Measurements from ENCODE around the gene FOXE3.

Gene FOXE3

DNA sequence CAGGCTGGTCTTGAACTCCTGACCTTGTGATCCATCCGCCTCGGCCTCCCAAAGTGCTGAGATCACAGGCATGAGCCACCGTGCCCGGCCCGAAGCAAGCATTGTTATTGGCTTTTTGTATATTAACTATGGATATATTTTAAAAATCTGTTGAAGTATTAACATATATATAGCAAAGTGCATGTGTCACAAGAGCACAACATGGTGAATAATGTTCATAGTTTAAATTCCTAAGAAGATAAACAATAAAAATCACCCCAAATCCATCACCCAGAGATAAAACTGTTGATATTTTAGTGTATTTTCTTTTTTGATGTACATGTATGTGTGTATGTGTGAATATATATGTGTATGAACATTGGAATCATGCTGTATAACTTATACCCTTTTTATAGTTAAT, 9.1 kb upstream of the FOXE3 start:
- DNase-seq, result no peak

GRCh38 chr1:47407481-47407880, 8.6 kb upstream of the FOXE3 start:
- DNase-seq, result no peak

GRCh38 chr1:47409311-47410067, 6.6 kb upstream of the FOXE3 start:
- no peak for DNase-seq

- no peak for DNase-seq
Observed at GRCh38 chr1:47410068-47410455, 6.0 kb upstream of the FOXE3 start.

DNA sequence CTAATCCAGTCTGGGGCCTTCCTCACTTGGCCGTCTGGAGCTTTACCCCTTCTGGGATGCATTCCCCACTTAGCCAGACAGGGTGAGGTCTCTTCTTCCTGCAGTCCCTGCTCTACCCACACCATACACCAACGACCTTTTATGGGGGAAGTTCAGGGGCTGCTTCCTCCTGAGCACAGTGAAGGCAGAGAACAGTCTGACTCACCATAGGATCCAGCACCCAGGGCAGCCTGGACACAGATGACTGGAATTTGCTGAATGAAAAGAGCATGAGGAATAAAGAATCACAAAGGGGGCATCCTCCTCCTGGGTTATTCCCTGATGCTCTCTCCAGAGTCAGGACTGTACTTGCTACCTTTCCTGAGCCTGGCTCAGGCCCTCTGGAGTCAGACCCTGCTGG, 4.6 kb upstream of the FOXE3 start:
- no peak for DNase-seq

DNA sequence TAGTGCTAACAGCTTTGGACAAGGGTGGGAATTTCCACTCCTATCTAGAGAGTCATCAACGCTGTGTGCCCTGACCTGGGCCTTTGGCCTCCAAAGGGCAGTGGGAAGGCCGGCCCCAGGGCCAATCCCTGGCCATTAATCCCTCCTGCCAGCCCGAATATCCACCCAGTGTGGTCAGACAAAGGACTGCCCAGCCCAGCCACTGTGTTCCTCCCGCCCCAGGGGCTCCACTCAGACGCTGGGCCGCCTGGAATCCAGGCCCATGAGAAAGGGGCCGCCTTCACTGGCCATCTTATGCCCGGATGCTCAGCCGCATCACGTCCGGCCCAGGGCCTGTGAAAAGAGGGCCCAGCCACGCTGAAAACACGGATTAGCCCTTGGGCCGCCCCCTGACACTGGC, 3.6 kb upstream of the FOXE3 start:
- DNase-seq, result no peak

DNA sequence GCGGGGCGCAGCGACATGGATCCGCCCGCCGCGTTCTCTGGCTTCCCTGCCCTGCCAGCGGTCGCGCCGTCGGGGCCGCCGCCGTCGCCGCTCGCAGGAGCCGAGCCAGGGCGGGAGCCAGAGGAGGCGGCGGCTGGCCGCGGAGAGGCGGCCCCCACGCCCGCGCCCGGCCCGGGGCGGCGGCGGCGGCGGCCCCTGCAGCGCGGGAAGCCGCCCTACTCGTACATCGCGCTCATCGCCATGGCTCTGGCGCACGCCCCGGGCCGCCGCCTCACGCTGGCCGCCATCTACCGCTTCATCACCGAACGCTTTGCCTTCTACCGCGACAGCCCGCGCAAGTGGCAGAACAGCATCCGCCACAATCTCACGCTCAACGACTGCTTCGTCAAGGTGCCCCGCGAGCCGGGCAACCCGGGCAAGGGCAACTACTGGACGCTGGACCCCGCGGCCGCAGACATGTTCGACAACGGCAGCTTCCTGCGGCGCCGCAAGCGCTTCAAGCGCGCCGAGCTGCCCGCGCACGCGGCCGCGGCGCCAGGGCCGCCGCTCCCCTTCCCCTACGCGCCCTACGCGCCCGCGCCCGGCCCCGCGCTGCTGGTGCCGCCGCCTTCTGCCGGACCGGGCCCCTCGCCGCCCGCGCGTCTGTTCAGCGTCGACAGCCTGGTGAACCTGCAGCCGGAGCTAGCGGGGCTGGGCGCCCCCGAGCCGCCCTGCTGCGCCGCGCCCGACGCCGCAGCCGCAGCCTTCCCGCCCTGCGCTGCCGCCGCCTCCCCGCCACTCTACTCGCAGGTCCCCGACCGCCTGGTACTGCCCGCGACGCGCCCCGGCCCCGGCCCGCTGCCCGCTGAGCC, 459 bp downstream of the FOXE3 start:
- DNase-seq, result no peak

- DNase-seq, result no peak
Observed at GRCh38 chr1:47417170-47418044, 1.3 kb downstream of the FOXE3 start.

- no peak for DNase-seq
Observed at GRCh38 chr1:47418122-47418521, 2.0 kb downstream of the FOXE3 start.

GRCh38 chr1:47418681-47419325, 2.7 kb downstream of the FOXE3 start:
- no peak for DNase-seq

GRCh38 chr1:47420547-47420946, 4.5 kb downstream of the FOXE3 start:
- no peak for DNase-seq

DNA sequence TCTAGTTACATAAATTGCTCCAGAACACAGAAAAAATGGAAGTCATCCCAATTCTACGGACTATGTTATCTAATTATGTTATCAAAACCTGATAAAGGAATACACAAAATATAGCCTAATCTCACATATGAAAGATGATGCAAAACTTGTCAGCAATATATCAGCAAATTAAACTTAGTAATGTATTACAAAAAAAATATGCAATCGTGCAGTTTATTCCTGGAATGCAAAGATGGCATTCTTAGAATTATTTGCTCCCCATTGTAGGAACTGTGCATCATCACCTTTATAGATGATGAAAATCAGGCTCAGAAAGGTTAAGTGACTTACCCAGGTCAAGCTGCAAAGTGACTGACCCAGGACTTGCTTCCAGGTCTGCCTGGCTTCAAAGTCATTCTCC, 7.8 kb downstream of the FOXE3 start:
- DNase-seq, result no peak

DNA sequence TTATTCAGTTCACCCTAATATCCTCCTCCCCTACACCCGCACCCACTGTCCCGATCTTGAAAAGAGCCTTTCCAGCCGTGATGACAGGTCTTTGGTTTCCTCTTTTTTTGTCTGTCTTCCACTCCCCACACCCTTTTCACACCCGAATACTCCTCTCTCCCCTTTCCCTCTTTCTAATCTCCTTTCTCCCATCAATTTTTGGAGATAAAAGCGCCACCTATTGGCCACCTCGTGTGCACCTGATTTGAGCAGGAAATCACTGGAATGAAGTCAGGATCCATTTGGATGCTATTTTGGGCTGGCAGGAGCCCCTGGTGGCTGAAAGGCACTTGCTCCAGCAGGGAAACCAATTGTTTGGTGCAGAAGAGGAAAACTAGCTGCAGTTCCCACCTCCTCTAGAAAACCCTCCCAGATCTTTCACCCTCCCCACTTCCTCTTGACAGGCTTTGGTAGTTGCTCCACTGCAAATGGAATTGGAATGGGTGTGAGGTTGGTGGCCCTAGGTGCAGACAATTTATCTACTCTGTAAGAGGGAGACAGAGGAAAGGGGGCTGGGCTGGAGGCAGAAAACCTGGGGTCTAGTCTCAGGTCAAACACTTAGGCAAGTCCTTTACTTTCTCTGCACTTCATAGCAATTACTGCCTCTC, 8.4 kb downstream of the FOXE3 start:
- DNase-seq, result peak; percentile 65

DNA sequence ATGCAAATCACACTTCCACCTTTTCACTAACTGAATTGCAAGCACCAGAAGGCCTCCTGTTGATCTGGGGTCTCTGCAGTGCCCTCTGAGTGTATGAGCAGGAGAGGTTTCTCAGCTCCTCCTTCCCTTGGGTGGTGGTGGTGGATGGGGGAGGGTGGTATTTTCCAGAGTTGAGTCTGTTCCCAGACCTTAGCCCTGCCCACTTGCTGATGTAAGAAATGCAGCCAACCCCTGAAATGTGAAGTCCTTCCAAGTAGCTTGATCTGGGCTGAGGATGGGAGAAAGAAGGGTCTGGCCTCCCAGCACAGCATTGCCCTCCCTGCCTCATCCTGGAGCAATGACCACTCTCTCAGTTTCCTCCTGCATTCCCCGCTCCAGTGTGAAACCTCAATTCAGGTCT, 15.4 kb downstream of the FOXE3 start:
- no peak for DNase-seq

DNA sequence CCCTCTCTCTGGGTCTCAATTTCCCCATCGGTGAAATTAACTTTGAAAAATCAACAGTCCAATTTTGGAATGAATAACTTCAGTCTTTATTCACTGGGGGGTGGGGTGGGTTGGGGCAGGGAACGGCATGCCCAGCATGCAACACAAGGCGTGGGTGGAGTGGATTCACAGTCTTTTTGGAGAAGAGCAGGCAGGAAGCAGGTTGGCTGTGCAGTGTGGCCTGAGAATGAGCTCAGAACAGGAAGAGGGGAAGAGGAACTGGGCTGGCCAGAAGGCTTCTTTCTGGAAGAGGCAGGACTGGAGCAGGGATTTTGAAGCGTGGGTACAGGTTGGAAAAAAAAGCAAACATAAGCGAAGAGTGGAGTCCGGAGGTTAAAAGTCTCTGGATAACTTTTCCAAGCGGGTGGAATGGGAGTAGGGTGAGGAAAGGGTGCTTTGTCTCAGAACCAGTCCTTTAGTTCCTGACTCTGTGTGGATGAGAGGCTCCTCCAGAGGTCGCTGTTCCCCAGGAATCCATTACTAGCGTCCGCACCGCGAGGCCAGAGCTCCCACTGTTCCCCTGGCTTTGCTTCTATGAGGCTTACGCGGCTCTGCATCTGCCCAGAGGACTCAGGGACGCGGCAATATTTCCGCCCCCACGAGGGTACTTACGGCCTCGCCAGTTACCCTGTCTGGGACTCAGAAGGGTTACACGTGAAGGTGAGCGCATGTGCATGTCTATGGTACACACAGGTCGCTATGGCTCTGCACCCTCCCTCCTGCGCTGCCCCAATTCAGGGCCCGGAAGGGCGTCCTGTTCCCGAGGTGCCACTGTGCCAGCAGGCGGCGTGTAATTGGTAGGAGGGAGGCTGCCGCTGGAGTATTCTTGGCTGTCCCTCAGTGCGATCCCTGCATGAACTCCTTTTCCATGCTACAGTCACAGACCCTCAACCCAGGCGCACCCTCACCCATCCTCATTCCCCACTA, 16.3 kb downstream of the FOXE3 start:
- DNase-seq, result no peak

GRCh38 chr1:47433037-47433421, 16.9 kb downstream of the FOXE3 start:
- no peak for DNase-seq

DNA sequence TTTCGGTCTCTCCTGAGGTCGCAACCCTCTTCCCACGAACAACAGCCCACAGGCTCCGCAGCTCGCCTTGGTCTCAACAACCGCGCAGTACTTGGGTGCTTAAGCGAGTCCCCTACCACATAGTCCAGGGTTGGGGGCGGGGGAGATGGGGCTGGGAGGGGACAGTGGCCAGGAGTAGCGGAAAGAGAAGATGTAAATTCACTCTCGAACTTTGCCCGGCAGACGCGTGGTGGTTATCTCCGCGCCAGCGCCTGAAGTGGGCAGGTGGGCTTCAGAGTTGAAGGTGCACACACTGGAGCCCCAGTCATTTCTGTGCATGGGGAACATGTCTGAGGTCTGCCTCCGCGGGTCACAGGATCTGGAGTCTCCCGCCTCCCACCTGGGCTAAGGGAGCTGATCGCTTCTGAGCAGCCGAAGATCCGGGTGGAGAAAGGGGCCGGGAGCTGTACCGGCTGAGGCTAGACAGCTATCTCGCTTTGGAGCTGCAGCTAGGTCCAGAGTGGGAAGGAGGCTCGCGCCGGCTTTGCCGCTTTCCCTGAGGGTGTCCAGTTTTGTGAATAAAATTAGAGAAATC, 17.5 kb downstream of the FOXE3 start:
- DNase-seq, result no peak

GRCh38 chr1:47434051-47434842, 18.2 kb downstream of the FOXE3 start:
- no peak for DNase-seq

GRCh38 chr1:47435506-47436303, 19.6 kb downstream of the FOXE3 start:
- DNase-seq, result no peak
